NCI-H748 treated with DMSO at 0.1 percent for 48 hours (cell line): Measurements from ENCODE around the gene C1orf141.
"Not testable (repeated sequence)": the region's sequence is repeated elsewhere in the genome, so short reads cannot be mapped to it uniquely, and the experiment has no call there.

Experiments
- DNase-seq: peaks from one replicate; lab custom pipeline; 2025; lab: John Stamatoyannopoulos, UW

Gene C1orf141

GRCh38 chr1:67142931-67143330, 8.2 kb upstream of the C1orf141 start:
- no peak for DNase-seq

- not testable (repeated sequence) for DNase-seq
These were observed 7.1 kb upstream of the C1orf141 start for GRCh38 chr1:67141832-67142231.

GRCh38 chr1:67140460-67140859, 5.7 kb upstream of the C1orf141 start:
- no peak for DNase-seq

- no peak for DNase-seq
These were observed 4.2 kb upstream of the C1orf141 start for GRCh38 chr1:67138813-67139499.

GRCh38 chr1:67137307-67137753, 2.6 kb upstream of the C1orf141 start:
- no peak for DNase-seq

- no peak for DNase-seq
These were observed 584 bp upstream of the C1orf141 start for GRCh38 chr1:67135354-67135753.

GRCh38 chr1:67133177-67133576, 1.6 kb downstream of the C1orf141 start:
- DNase-seq, result no peak

GRCh38 chr1:67130673-67131072, 4.1 kb downstream of the C1orf141 start:
- no peak for DNase-seq

GRCh38 chr1:67126974-67127373, 7.8 kb downstream of the C1orf141 start:
- DNase-seq, result no peak

- DNase-seq, result no peak
These were observed 8.5 kb downstream of the C1orf141 start for GRCh38 chr1:67126111-67126746.

- DNase-seq, result no peak
These were observed 10.3 kb downstream of the C1orf141 start for GRCh38 chr1:67124455-67124854.

GRCh38 chr1:67120855-67121619, 13.7 kb downstream of the C1orf141 start:
- DNase-seq, result no peak

- no peak for DNase-seq
These were observed 16.1 kb downstream of the C1orf141 start for GRCh38 chr1:67118646-67119045.

GRCh38 chr1:67118191-67118590, 16.6 kb downstream of the C1orf141 start:
- DNase-seq, result no peak

GRCh38 chr1:67114162-67114561, 20.6 kb downstream of the C1orf141 start:
- no peak for DNase-seq

GRCh38 chr1:67110352-67110751, 24.4 kb downstream of the C1orf141 start:
- no peak for DNase-seq

GRCh38 chr1:67105508-67105907, 29.3 kb downstream of the C1orf141 start:
- DNase-seq, result peak; percentile 3

GRCh38 chr1:67103548-67103947, 31.2 kb downstream of the C1orf141 start:
- no peak for DNase-seq

GRCh38 chr1:67100833-67101232, 33.9 kb downstream of the C1orf141 start:
- DNase-seq, result no peak

GRCh38 chr1:67097305-67097704, 37.5 kb downstream of the C1orf141 start:
- DNase-seq, result no peak

- no peak for DNase-seq
These were observed 40.6 kb downstream of the C1orf141 start for GRCh38 chr1:67094191-67094590.

- no peak for DNase-seq
These were observed 45.0 kb downstream of the C1orf141 start for GRCh38 chr1:67089685-67090208.

GRCh38 chr1:67088440-67088839, 46.3 kb downstream of the C1orf141 start:
- no peak for DNase-seq
